Heart left ventricle (tissue), 16 donors: ENCODE data around the gene ASCC2. TPM values are rescaled to one million over a fixed set of nuclear protein-coding genes. Genes with fewer than 3 reads are reported as not detected.

Experiments used
- ATAC-seq, 4 donors: fragments of 200-7000 bp; cut with Tn5 transposase; one replicate each; pipeline ENCODE4 v1.9.1; 2020 to 2022; ENCODE audit warnings: moderate library complexity in 4 of 4, mild to moderate bottlenecking in 3 of 4, moderate number of reproducible peaks in 1 of 4
- DNase-seq, 5 donors: peaks; one replicate each; pipeline ENCODE4 v3.0.0-alpha.2; 2020
- H3K27ac ChIP-seq, 12 donors: fragments of 200-600 bp; sonication (generic) in 4 of 12; one replicate each; pipeline versions ENCODE4 v1.5.0 to v1.8.0; 2016 to 2022; ENCODE audit warnings: mild to moderate bottlenecking in 2 of 12
- H3K27me3 ChIP-seq, 9 donors: fragments of 200-600 bp; sonication (generic) in 2 of 9; one replicate each; pipeline versions ENCODE4 v1.5.1 to v1.8.0; 2016 to 2022; ENCODE audit warnings: mild to moderate bottlenecking in 3 of 9
- H3K36me3 ChIP-seq, 9 donors: fragments of 200-600 bp; sonication (generic) in 2 of 9; one replicate each; pipeline versions ENCODE4 v1.5.0 to v1.8.0; 2018 to 2022; ENCODE audit warnings: mild to moderate bottlenecking in 2 of 9
- H3K4me1 ChIP-seq, 12 donors: fragments of 200-600 bp; sonication (generic) in 4 of 12; one replicate each; pipeline versions ENCODE4 v1.5.0 to v1.8.0; 2016 to 2022; ENCODE audit warnings: mild to moderate bottlenecking in 3 of 12
- H3K4me3 ChIP-seq, 12 donors: fragments of 200-600 bp; sonication (generic) in 4 of 12; one replicate each; pipeline versions ENCODE4 v1.5.0 to v1.8.0; 2017 to 2022; ENCODE audit warnings: mild to moderate bottlenecking in 9 of 12, moderate library complexity in 4 of 12
- H3K9me3 ChIP-seq, 12 donors: fragments of 200-600 bp; sonication (generic) in 4 of 12; one replicate each; pipeline versions ENCODE4 v1.5.0 to v1.8.0; 2016 to 2022; ENCODE audit warnings: mild to moderate bottlenecking in 1 of 12
- POLR2A ChIP-seq, 2 donors: fragments of 450-650 bp; IDR thresholded peaks; one replicate each; pipeline ENCODE4 v1.6.1; 2017; ENCODE audit warnings: antibody characterized with exemption in 2 of 2, mild to moderate bottlenecking in 2 of 2, moderate library complexity in 2 of 2
- WGBS, 4 donors: extraction: QIAGEN DNeasy Blood & Tissue Kit in 2 of 4; methylation state at CpG; one replicate each; pipeline versions ENCODE4 v1.1.5 to v1.1.7; 2013 to 2018; 5-methylcytosine and 5-hydroxymethylcytosine counted together
- intact Hi-C, 10 donors: fragments of 100-400 bp; cut with DNase I; formaldehyde crosslinking; loops; one replicate each; pipeline versions ENCODE4 v1.11.1 to v1.14.2; 2022
- polyA plus RNA-seq, 2 donors: library from polyadenylated mRNA; stranded (reverse); fragments of 200-250 nt; gene quantifications; one replicate each; pipeline ENCODE4 v1.2.3, GENCODE V29; 2013
- total RNA-seq, 9 donors: library from RNA; depleted of rRNA in 2 of 9; stranded (reverse); fragments of >200 nt in 2 of 9; fragmentation: NEBNext Ultra II Directional in 3 of 9; extraction: Animal tissue kit (Norgen Biotek cat#: 25700) in 3 of 9; gene quantifications; one replicate each; pipeline versions ENCODE4 v1.1.0 to v1.2.4, GENCODE V29; 2016 to 2023
- TF ChIP-seq, protein P1 (sequence below), 12 donors: fragments of 200-600 bp; sonication (generic) in 4 of 12; IDR thresholded peaks; one replicate each; pipeline versions ENCODE4 v1.5.0 to v1.8.0; 2018 to 2022; ENCODE audit warnings: antibody characterized with exemption in 12 of 12, mild to moderate bottlenecking in 5 of 12
- donor health status: ischemic (EF 13 %, LVEDD 7.1; RV severe dilation, severe dysfunction).
- donor health status: healthy with polysubstance abuse.
- donor health status: DM: no; HTN: yes; CAD: no.
- donor health status: DM: no; HTN: no; CAD: no.
- donor health status: ischemic (EF 25% LVEDD 6.9; RV normal size, moderate dysfunction).
- donor health status: ischemic (EF 25% LVEDD 5.7; RV mildly dilated, moderate dysfunction).
- donor health status: healthy.
- donor health status: DM: yes; HTN: yes; CAD: no.
- donor health status: ischemic (EF 35%, LVEDD 5.7; RV mildly dilated, moderate dysfunction).
- donor health status: nonischemic (EF 11% LVEDD 7.7; RV severe dilation, severe dysfunction).
- donor health status: DM: yes; HTN: yes; CAD: no.
- donor health status: PGD.
- donor health status: ischemic (EF 29% LVEDD 5.4; RV normal size, mild dysfunction).
- donor health status: nonischemic (EF 23%, LVEDD 6.1; RV moderate dilation, normal function).

ASCC2 gene
- total and polyA plus RNA-seq, 11 donors = 23.6 to 77.1 (median 36.7) TPM

DNA sequence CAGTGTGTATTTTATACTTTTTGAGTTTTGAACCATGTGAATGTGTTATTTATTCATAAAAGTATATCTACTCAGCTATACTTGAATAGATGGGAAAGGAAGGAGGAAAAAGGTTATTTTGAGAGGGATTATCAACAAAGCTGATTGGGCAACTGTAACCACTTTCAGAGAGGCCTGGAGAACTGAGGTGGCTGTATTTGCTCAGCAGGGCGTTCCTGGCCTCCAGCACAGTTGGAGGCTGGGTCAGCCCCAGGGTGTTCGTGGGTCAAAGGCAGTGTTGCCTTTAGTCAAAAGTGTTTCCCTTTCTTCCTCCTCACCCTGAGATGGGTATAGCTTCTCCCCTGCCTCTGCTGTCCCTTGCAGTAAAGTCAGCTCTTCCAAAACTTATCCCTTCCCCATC lies 26.7 kb downstream of the ASCC2 start:
- intact Hi-C loops = no loop called here
- no peaks in the 10 kb centered on the region for H3K27me3 ChIP-seq
- no peak overlapping the region for H3K27ac ChIP-seq
- H3K4me1 ChIP-seq = peaks cover 0 to 12% (median 9%) of the 10 kb centered on the region in 12 donors
- peaks cover 3 to 97% (median 93%) of the 10 kb centered on the region in 9 donors for H3K36me3 ChIP-seq
- no peak for TF ChIP-seq POLR2A (IDR thresholded peaks at IDR 0.05)
- TF ChIP-seq, protein P1, sequence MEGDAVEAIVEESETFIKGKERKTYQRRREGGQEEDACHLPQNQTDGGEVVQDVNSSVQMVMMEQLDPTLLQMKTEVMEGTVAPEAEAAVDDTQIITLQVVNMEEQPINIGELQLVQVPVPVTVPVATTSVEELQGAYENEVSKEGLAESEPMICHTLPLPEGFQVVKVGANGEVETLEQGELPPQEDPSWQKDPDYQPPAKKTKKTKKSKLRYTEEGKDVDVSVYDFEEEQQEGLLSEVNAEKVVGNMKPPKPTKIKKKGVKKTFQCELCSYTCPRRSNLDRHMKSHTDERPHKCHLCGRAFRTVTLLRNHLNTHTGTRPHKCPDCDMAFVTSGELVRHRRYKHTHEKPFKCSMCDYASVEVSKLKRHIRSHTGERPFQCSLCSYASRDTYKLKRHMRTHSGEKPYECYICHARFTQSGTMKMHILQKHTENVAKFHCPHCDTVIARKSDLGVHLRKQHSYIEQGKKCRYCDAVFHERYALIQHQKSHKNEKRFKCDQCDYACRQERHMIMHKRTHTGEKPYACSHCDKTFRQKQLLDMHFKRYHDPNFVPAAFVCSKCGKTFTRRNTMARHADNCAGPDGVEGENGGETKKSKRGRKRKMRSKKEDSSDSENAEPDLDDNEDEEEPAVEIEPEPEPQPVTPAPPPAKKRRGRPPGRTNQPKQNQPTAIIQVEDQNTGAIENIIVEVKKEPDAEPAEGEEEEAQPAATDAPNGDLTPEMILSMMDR (IDR thresholded peaks at IDR 0.05) = no peak
- WGBS, 4 donors = 87 to 94% (median 89%) methylated on average over 2 of the region's 2 CpGs
- no peak for DNase-seq
- no peak overlapping the region for H3K4me3 ChIP-seq
- H3K9me3 ChIP-seq = no peaks in the 10 kb centered on the region
- no peak for ATAC-seq

GRCh38 chr22:29810216-29810615 lies 27.9 kb downstream of the ASCC2 start:
- H3K36me3 ChIP-seq = peaks cover 3 to 100% (median 97%) of the 10 kb centered on the region in 9 donors
- ATAC-seq (no peak), DNase-seq (no peak)
- H3K4me1 ChIP-seq = peaks cover 0 to under 1% (median 0%) of the 10 kb centered on the region in 12 donors
- no peak overlapping the region for H3K4me3 ChIP-seq
- TF ChIP-seq POLR2A (IDR thresholded peaks at IDR 0.05) = no peak
- TF ChIP-seq, protein P1 (IDR thresholded peaks at IDR 0.05) = no peak
- H3K27ac ChIP-seq = no peak overlapping the region
- 71 to 95% (median 84%) methylated on average over 2 of the region's 2 CpGs for WGBS, 4 donors
- intact Hi-C loops = no loop called here
- no peaks in the 10 kb centered on the region for H3K27me3 ChIP-seq
- H3K9me3 ChIP-seq = no peaks in the 10 kb centered on the region

DNA sequence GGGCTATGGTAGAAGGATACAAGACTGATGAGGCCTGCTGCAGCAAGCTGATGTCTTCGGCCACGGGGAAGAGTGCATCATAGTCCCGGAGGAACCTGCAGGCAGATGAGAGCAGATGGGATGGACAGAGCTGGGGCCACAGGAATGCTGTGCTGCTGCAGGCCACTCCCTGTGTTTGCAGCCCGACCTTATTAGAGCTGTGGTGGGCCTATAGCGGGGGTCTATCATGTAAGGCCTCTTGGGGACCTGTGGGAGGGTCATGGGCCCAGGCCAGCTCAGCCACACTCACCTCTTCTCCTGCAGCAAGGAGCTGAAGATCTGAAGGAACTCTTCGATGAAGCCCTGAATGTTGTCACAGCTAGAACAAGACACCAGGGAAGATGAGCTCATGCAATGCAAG lies 31.9 kb downstream of the ASCC2 start:
- Histone ChIP-seq H3K4me1 (peaks cover 0 to 16% (median 2%) of the 10 kb centered on the region in 12 donors), H3K27ac (no peak overlapping the region), H3K4me3 (no peak overlapping the region), H3K9me3 (no peaks in the 10 kb centered on the region), H3K36me3 (peaks cover 0 to 100% (median 97%) of the 10 kb centered on the region in 9 donors), H3K27me3 (no peaks in the 10 kb centered on the region)
- ATAC-seq (no peak), DNase-seq (no peak)
- TF ChIP-seq POLR2A (IDR thresholded peaks at IDR 0.05) = no peak
- TF ChIP-seq, protein P1 (IDR thresholded peaks at IDR 0.05) = no peak
- WGBS, 4 donors = 79 to 97% (median 88%) methylated on average over 3 to 6 of the region's 6 CpGs
- intact Hi-C loops = no loop called here

GRCh38 chr22:29804985-29805384 lies 33.1 kb downstream of the ASCC2 start:
- Histone ChIP-seq H3K27me3 (no peaks in the 10 kb centered on the region), H3K4me3 (no peak overlapping the region), H3K9me3 (no peaks in the 10 kb centered on the region), H3K27ac (no peak overlapping the region), H3K4me1 (peaks cover 0 to 28% (median 3%) of the 10 kb centered on the region in 12 donors), H3K36me3 (peaks cover 0 to 100% (median 97%) of the 10 kb centered on the region in 9 donors)
- no peak for DNase-seq
- ATAC-seq = no peak
- intact Hi-C loops = no loop called here
- TF ChIP-seq POLR2A (IDR thresholded peaks at IDR 0.05) = no peak
- TF ChIP-seq, protein P1 (IDR thresholded peaks at IDR 0.05) = no peak
- 67 to 100% (median 93%) methylated on average over 1 to 2 of the region's 2 CpGs for WGBS, 4 donors
